OCI-M2 (cell line): ENCODE results near the gene MAP3K7CL.
"Not testable (repeated sequence)": the region's sequence is repeated elsewhere in the genome, so short reads cannot be mapped to it uniquely, and the experiment has no call there.

Experiments
- DNase-seq: peaks from one replicate; lab custom pipeline; 2025; ENCODE audit not compliant: unreplicated experiment; lab: John Stamatoyannopoulos, UW

MAP3K7CL gene

DNA sequence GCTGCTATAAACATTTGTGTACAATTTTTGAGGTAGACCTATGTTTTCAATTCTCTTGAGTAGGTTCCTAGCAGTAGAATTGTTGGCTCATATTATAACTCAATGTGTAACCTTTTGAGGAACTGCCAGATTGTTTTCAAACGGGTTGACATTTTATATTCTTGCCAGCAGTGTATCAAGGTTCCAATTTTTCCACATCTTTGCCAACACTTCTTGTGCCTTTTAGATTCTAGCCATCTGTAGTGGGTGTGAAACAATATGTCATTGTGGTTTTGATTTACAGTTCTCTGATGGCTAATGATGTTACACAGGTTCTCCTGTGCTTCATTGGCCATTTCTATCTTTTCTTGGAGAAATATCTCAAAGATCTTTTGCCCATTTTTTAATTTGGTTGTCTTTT is 36.4 kb downstream of the MAP3K7CL start:
- no peak for DNase-seq

DNA sequence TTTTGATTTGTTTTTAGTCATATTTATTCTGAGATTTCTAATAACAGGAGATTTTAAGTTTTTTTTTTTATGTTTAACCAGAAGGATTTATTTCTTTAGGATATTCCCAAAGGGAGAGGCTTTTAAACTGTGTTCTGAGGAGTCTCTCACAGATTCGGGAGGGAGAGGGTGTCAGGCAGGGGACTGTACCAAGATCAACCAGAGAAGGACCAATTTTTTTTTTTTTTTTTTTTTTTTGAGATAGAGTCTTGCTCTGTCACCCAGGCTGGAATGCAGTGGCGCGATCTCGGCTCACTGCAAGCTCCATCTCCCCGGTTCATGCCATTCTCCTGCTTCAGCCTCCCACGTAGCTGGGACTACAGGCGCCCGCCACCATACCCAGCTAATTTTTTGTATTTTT is 37.0 kb downstream of the MAP3K7CL start:
- DNase-seq, result not testable (repeated sequence)

DNA sequence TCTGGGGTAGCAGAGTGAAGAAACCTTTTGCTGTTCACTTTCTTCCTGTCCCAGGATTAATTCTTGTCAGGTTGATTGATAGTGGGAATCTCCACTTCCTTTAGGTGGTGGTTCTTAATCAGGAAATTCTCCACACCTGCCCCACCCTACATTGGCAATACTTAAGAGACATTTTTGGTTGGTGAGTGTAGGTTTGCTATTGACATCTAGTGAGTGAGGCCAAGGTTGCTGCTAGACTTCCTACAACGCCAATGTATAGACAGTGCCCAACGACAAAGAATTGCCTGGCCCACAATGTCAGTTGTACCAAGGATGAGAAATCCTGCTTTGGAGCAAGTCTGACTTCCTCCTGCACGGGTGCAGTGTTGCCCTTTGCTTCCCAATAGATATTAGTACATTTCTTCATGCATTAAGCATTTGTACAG is 38.5 kb downstream of the MAP3K7CL start:
- DNase-seq, result no peak

DNA sequence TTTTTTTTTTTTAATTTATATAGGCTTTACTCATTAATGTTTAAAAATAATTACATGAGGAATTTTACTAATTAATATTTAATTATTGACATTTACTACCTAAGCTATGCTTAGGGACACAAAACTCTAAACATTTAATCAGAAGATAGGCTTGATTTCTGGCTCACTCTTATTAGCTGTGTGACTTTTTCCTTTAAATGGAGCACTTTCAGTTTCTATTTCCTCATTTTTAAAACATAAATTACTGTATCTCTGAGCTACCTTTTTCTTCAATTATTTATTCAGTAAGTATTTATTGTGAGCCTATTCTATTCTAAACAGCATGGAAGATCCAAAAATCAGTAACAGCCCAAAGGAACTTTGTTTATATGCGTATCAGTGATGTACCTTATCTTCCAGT is 40.5 kb downstream of the MAP3K7CL start:
- no peak for DNase-seq

DNA sequence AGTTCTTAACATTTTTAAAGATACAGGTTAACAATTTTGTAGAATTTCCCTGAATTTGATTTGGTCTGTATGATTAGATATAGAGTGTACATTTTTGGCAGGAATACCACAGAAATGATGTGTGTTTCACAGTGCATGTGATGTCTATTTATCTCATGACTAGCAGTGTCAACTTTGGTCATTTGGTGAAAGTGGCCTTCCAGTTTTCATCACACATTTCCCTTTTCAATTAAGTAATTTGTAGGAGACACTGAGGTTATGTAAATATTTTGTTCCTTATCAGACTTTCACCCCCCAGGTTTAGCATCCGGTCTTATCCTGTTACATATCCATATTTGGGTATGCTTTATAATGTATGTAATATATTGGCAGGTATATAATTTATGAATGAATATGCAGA is 41.8 kb downstream of the MAP3K7CL start:
- DNase-seq, result no peak

- DNase-seq, result no peak
These were observed 44.2 kb downstream of the MAP3K7CL start for GRCh38 chr21:29174607-29175013.

DNA sequence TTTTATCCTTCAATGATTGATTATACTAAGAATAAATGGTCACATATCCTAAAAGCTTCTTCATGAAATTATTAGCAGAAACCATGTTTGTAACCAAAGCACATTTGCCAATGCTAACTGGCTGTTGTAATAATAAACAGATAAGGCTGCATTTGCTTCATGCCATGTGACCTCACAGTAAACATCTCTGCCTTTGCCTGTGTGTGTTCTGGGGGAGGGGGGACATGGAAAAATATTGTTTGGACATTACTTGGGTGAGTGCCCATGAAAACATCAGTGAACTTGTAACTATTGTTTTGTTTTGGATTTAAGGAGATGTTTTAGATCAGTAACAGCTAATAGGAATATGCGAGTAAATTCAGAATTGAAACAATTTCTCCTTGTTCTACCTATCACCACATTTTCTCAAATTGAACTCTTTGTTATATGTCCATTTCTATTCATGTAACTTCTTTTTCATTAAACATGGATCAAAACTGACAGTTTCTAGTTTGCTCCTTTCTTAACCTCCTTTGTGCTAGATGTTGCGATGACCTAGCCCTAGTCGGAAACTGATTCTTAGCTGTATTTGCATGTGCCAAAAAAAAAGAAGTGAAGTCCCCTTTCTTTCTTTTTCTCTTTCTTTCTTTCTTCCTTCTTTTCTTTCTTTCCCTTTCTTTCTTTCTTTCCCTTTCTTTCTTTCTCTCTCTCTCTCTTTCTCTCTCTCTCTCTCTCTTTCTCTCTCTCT is 45.1 kb downstream of the MAP3K7CL start:
- DNase-seq, result no peak

GRCh38 chr21:29176471-29177120 is 46.2 kb downstream of the MAP3K7CL start:
- DNase-seq, result no peak

- DNase-seq, result no peak
These were observed 47.4 kb downstream of the MAP3K7CL start for GRCh38 chr21:29177800-29178199.

- DNase-seq, result no peak
These were observed 48.5 kb downstream of the MAP3K7CL start for GRCh38 chr21:29178926-29179325.

DNA sequence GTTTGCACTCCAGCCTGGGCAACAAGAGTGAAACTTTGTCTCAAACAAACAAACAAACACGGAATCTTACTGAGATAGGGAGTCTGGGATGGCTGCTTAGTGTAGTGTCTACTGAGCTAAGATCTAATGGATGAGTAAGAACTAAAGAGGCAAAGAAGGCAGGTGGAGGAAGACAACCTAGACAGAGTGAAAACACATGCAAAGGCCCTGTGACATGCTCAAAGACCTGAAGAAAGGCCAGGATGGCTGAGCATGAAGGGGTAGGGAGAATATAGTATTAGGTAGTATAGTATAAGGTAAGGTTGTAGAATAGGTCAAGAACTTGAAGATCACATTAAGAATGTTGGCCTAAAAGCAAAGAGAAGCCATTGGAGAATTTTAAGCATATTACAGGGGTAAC is 49.1 kb downstream of the MAP3K7CL start:
- no peak for DNase-seq

- DNase-seq, result no peak
These were observed 51.5 kb downstream of the MAP3K7CL start for GRCh38 chr21:29181799-29182470.

DNA sequence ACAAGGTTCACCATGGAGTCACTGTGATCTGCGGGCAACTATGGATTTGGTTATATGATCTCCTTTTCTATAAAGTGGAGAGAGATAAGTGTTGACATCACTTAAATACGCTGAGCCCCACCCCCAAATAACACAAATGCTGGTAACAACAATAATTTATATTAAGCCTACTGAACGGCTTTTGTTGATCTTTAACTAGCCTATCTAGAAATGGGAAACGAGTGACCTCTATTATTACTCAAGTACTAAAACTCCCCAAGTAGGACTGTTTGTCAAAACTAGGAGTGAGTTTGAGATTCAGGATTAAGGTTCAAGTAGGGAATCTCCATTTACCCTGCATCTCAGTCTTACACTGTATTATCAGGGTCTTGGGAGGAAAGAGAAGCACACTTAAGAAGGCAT is 52.2 kb downstream of the MAP3K7CL start:
- DNase-seq, result no peak

GRCh38 chr21:29184037-29184436 is 53.6 kb downstream of the MAP3K7CL start:
- DNase-seq, result no peak

DNA sequence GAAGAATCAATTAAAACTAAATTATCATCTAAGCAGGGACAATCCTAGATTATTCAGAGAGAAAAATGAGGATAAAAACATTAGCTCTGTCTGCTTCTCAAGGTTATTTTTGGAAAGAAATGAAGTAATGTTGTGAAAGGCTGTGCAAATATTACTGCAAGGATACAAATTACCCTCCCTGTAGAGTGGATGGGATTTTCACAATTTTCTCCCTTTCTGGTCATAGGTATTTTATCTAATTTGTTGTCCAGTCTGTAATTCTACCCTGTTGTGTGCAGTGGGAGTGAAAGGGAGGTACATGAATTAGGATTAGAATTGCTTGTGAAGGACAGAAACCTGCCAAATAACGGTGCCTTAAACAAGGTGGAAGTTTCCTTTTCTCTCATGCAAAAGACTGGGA is 54.7 kb downstream of the MAP3K7CL start:
- no peak for DNase-seq

GRCh38 chr21:29185633-29186032 is 55.2 kb downstream of the MAP3K7CL start:
- no peak for DNase-seq

DNA sequence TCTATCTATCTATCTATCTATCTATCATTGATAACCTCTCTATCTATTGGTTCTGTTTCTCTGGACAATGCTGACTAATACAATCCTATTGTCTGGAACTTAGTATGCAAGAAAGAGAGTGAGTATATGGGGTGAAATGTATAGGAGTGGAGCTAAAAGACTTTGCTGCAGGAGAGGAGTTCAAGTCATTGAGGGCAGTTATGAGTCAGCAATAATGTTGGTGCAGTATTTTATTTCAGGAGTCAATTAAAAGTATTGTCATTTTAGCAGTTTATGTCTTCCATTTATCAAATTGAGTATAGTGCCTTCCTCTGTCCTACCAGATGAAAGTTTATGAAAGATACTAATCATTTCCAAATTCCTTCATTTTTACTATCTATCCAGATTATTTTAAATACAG is 55.8 kb downstream of the MAP3K7CL start:
- no peak for DNase-seq

DNA sequence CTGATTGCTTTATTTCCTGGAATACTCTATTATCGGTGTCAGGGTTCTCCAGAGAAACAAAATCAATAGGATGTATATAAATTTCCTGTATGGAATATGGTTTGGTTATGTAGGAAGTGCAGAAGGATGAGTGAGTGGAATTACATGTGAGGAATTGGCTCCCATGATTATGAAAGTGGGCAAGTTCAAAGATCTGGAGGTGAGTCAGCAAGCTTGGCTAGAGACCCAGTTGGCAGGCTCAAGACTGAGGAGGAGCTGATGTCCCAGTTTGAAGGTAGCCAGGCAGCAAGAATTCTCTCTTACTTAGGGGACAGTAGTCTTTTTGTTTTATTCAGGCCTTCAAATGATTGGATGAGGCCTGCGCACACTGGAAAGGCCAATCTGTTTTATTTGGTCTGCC is 57.5 kb downstream of the MAP3K7CL start:
- DNase-seq, result no peak

- no peak for DNase-seq
These were observed 58.9 kb downstream of the MAP3K7CL start for GRCh38 chr21:29189353-29189752.

DNA sequence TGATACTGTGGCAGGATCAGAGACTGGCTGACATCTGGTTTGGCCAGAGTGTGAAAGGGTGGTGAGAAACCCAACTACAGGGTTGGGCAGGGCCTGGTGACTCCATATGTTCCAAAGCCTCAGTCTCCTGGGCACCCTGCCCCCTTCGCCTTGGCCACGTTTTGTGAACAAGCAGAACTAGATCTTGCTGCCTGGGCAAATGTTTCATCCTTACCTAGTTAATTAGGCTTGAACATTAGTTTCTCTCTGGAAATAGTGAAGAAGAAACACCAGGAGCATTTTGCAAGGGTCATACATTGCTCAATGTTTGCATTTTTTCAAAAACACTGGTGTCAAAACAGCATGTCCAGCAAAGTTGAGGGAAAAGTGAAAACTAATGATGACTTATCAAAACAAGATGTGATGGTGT is 60.5 kb downstream of the MAP3K7CL start:
- DNase-seq, result no peak

- DNase-seq, result no peak
These were observed 62.6 kb downstream of the MAP3K7CL start for GRCh38 chr21:29193072-29193471.

- DNase-seq, result no peak
These were observed 63.5 kb downstream of the MAP3K7CL start for GRCh38 chr21:29193901-29194300.
